GM08714 (cell line): Measurements from ENCODE around the gene TGIF2.
"Not testable (repeated sequence)": the region's sequence is repeated elsewhere in the genome, so short reads cannot be mapped to it uniquely, and the experiment has no call there.

Source experiments
- H3K4me3 ChIP-seq: fragments of 200-500 bp; sonication (Bioruptor generic); 2 replicates; pipeline ENCODE4 v1.5.1; 2014; ENCODE audit warnings: mild to moderate bottlenecking, low read length, inconsistent platforms
- ZNF274 ChIP-seq: IDR thresholded peaks from 2 replicates; pipeline ENCODE4 v1.6.1; 2012; ENCODE audit warnings: mild to moderate bottlenecking, low read depth, low read length

The TGIF2 gene

DNA sequence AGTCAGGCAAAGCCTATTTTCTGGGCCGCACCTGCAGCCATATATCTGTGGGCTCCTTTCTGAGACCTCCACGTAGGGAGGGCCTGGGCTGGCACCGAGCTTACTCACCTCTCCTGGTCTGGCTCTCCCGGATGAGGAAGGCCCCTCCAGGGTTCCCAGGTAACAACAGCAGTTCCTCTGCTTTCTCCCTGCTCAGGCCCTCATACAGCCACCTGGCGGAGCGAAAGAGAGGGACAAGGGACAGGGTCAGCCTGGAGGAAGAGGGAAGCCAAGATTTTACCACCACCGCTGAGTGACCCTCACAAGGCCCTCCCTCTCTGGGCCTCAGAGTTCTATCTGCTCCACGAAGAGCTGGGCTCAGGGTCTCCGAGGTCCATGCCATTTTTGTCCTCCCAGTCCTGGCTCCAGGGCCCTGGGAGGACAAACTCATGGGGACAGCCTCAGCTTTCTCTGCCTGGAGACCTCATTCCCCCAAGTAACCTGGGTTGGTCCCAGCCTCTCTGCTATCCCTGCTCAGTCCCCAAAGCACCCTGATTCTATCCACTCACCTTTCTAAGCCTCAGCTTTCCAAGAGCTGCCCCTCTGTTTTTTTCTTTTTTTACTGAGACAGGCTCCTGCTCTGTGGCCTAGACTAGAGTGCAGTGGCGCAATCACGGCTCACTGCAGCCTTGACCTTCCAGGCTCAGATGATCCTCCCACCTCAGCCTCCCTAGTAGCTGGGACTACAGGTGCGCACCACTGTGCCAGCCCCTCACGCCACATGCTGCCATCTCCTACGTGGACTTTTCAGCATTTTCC lies 59.3 kb downstream of the TGIF2 start:
- TF ChIP-seq ZNF274: no peak
- H3K4me3 ChIP-seq: no peak overlapping the region

DNA sequence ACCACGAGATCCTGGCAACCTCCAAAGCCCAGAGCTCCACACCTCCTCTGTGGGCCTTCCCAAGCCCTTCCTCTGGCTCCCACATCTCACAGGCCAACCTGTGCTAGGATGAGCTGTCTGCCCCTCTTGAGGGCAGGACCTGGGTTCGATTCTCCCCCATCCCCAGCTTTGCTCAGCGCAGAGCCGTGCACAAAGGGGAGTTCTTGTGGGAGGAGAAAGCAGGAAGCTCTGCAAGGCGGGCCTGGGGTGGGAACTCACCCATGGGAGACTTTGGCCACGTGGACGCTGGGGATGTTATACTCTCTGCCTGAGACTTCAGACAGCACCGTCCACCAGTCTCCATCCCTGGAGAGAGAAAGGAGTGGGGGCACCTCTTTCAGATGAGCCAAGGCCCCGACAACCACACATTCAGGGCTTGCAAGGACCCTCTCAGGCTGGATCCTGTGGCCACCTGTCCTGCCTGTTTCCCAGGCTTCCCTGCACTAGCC lies 59.9 kb downstream of the TGIF2 start:
- no peak for TF ChIP-seq ZNF274
- no peak overlapping the region for H3K4me3 ChIP-seq

DNA sequence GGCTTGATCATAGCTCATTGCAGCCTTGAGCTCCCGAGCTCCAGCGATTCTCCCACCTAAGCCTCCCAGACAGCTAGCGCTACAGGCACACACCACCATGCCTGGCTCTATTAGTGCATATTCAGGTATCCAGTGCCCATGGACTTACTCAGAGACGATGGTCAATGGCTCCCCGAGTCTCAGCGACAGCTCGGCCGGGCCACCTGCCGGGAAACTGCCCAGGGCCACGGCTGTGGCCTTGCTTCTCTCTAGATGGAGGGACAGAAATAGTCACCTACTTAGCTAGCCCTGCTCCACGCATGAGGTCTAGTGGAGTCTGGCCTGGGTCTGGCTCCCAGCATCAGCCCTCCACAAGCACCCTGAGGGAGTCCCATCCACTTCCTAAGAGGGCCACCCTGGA lies 60.9 kb downstream of the TGIF2 start:
- no peak for TF ChIP-seq ZNF274
- H3K4me3 ChIP-seq: no peak overlapping the region

DNA sequence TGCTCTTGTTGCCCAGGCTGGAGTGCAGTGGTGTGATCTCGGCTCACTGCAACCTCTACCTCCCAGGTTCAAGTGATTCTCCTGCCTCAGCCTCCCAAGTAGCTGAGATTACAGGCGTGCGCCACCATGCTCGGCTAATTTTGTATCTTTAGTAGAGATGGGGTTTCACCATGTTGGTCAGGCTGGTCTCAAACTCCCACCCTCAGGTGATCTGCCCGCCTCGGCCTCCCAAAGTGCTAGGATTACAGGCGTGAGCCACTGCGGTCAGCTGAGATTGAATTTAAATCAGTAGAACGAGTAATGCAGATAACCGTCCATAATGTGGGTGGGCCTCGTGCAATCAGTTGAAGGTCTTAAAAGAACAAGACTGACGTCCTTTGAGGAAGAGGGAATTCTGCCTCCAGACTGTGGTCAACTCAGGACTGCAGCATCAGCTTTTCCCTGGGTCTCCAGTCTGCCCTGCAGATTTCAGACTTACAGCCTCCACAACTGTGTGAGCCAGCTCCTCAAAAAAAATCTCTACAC lies 65.5 kb downstream of the TGIF2 start:
- H3K4me3 ChIP-seq: not testable (repeated sequence)

DNA sequence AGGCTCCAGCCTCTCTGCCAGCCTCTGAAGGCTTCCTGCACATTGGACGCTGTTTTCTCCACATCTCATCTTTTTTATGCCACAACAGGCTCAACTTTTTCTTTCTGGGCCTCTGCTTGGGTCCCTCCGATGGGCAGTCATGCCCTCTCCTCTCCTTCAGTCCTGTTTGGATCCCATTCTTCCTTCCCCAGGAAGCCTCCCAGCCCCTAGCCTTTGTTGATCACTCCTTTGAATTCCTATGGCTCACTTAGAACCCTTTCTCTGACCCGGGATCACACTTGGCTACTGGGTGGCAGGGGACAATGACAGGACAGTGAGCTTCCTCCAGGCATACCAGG lies 68.1 kb downstream of the TGIF2 start:
- H3K4me3 ChIP-seq: no peak overlapping the region
- TF ChIP-seq ZNF274: no peak

DNA sequence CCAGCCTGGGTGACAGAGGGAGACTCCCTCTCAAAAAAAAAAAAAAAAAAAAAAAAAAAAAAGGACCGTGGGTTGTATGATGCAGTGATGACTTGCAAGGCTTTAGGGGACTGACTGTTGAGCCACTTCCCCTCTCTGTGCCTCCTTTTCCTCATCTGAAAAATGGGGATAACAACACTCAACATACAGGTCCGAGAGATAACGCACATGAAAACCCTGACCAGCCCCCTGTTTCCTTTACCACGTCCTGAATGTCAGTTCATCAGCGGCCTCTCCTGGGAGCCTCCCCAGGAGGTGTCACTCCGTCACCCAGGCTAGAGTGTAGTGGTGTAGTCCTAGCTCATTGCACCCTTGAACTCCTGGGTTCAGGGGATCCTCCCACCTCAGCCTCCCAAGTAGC lies 68.7 kb downstream of the TGIF2 start:
- no peak overlapping the region for H3K4me3 ChIP-seq
- TF ChIP-seq ZNF274: no peak
